GM12874 (cell line): Measurements from ENCODE around the gene REEP3.

ENCODE experiments used
- TF ChIP-seq, protein P1 (sequence below): IDR thresholded peaks from 2 replicates; pipeline ENCODE4 v1.5.1; 2011; ENCODE audit warnings: low read depth, mild to moderate bottlenecking, control low read depth, low read length, moderate library complexity; ENCODE audit not compliant: insufficient read depth

Gene REEP3

DNA sequence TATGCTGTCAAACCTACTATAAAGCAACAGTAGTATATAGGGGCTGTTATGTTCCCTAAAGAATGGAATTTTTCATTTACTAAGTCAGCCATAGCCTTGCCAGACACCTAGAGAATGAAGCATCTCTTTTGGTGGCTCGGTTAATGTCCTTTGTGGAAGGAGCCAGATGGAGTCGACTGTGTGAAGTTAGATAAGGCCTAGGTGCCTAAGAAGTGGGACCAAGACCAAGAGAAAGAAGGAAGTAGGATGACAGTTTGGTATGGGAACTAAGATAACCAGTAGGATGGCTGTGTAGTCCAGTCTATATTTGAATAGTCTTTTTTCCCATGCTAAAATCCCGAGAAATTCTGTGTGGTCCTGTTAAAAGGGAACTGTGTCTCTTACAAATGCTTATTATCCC is 62.2 kb downstream of the REEP3 start:
- TF ChIP-seq, protein P1, sequence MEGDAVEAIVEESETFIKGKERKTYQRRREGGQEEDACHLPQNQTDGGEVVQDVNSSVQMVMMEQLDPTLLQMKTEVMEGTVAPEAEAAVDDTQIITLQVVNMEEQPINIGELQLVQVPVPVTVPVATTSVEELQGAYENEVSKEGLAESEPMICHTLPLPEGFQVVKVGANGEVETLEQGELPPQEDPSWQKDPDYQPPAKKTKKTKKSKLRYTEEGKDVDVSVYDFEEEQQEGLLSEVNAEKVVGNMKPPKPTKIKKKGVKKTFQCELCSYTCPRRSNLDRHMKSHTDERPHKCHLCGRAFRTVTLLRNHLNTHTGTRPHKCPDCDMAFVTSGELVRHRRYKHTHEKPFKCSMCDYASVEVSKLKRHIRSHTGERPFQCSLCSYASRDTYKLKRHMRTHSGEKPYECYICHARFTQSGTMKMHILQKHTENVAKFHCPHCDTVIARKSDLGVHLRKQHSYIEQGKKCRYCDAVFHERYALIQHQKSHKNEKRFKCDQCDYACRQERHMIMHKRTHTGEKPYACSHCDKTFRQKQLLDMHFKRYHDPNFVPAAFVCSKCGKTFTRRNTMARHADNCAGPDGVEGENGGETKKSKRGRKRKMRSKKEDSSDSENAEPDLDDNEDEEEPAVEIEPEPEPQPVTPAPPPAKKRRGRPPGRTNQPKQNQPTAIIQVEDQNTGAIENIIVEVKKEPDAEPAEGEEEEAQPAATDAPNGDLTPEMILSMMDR = no peak

DNA sequence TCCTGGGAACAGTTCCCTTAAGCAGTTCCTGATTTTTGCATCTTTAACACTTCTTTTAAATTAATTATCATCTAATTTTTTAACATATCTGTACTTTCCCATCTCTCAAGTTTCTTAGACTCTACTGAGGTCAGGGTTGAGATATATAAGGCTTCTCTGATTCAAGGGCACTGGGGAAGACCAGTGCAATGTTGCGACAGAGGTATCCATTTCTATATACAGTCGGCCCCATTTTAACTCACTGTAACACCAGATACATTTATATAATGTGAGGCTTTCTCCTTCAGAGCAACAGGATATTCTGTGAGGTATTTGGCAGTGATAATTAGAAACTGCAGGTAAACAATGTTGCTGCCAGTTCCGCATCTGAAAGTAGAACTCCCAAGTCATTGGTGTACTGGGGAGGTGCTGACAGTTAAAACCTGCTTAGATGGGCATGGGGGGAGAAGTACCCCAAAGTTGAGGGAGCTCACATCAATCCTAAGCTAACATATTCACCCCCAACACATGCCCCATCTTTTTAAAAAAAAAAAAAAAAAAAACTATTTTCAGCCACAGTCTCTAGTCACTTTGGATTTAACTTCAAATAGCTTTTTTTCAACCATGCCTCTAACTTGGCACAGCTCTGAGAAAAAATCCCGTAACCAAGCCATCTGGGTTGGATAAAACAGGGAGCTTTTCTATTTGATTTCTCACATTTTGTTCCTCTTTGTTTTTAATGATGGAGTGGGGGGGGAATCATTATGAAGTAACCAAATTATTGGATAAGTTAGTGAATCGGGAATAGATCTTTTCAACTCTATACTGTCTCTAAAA is 62.9 kb downstream of the REEP3 start:
- TF ChIP-seq, protein P1 = no peak

DNA sequence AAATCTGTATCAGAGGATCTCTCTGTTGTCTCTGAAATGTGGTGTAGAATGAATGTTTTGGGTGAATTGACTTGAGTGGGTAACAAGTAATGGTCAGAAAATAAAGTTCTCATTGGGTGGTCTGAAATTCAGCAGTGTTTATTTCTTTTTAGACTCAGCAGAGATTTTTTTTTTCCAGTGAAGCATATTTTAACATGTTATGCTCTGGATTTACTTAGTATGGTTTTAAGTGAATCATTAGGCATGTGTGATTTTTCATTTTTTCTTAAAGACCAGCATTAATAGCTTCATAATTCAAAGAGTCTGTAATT is 63.5 kb downstream of the REEP3 start:
- TF ChIP-seq, protein P1 = no peak

DNA sequence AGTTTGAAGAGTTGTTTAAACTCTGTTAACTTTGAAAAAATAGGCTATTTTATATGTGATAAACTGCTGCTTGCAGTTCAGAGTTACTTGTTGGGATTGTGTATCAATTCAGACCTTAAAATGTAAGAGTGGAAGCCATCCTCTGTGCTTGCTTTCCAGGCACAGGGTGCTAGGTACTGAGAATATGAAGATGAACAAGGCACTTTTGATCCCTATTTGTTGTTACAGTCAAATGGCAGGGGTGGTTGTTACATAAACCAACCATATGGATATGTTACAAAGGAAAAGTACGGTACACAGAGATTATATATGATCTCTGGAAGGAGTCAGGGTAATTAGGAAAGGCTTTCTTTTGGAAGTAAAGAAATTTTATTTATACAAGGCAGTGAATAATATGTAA is 63.8 kb downstream of the REEP3 start:
- TF ChIP-seq, protein P1 = no peak

DNA sequence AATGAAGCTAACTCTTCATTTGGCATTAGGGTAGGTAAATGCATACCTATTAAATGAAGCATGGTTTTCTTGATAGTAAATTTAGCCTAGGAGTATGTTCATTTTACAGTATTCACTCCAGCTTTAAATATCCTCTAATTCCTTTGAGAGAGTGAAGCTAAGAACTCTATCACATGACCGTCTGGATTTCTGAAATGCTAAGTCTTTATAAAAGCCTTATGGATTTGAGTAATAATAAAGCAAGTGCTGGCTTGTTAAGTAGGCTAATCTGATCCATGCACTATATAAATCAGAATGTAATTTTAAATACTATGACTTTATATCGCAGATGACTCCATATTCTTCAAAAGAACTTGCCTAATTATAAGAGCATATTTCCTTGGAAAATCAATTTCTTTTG is 64.8 kb downstream of the REEP3 start:
- TF ChIP-seq, protein P1 = no peak

DNA sequence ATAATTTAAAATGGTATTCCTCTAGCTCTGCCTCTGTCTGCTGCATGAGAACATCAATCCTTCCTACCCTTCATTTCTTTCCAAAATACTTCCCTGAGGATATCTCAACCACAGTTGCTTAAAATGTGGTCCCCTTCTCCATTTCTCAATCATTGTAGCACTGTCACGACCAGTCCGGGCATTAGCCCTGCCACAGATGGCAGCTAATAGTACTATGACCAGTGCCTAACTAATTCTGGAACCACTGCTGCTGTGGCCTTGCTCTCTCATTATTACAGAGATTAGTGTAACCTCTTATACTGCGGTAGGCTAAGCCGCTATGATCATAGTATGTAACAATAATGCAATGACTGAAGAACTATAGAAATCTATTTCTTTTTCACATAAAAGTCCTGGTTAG is 66.0 kb downstream of the REEP3 start:
- TF ChIP-seq, protein P1 = no peak

DNA sequence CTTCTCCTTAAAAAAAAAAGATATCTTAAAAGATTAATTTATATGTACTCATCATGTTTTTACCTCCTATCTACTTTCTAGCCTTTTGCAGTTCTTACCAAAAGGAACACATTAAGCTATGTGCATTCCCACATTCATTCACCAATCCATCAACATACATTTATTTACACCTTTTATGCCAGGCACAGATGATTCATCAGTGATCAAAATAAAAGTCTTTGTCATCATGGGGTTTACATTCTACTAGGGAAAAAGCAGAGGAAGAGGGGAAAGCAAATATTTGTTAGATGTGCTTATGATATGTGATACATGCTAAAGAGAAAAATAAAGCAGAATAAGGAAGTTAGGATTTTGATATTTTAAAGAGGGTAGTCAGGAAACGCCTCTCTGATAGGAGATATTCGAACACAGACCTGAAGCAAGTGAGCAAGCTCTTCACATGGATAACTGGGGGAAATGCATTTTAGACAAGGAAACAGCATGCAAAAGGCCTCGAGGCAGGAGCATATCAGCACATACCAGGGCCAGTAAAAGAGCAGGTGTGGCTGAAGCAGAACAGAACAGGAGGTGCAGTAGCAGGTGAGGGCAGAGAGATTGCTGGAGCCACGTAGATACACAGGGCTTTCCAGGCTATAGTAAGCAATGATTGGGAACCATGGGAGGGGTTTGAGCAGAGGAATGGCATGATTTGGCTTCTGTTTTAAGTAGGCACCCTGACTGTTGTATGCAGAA is 67.4 kb downstream of the REEP3 start:
- TF ChIP-seq, protein P1 = no peak
